EL (cell line): ENCODE measurements around the gene USHBP1.
A peak's percentile ranks its signal among the peaks of the same experiment; 100 is the strongest.

Experiments
- DNase-seq: peaks from one replicate; pipeline ENCODE4 v3.0.0-alpha.2; 2016

Gene USHBP1

DNA sequence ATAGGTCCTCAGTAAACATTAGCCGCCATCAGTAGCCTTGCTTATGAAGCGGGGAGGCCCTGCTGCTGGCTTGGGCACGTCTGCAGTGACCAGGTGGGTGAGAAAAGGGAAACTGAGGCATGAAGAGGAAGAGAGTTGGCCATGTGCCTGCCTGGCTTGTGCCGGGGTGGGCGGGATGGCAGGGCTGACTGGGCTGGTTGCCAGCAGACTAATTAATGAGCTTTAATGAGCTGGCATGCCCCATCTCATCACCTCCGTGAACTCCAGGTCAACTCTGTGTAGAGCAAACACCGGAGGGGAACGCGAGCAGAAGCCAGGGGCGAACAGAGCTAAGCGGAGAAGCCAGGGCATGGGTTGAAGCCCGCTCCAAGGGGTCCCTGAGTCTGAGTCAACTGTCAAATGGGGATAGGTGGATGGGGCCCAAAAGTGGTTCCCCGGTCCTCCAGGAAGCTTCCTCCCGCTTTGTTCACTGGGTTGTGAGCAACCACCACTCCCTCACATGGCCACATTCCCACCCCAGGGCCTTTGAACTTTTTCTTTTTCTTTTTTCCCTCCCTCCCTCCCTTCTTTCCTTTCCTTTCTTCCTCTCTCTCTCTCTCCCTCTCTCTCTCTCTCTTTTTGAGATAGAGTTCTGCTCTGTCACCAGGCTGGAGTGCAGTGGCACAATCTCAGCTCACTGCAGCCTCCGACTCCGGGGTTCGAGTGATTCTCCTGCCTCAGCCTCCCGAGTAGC lies 27.6 kb downstream of the USHBP1 start:
- DNase-seq, result no peak

DNA sequence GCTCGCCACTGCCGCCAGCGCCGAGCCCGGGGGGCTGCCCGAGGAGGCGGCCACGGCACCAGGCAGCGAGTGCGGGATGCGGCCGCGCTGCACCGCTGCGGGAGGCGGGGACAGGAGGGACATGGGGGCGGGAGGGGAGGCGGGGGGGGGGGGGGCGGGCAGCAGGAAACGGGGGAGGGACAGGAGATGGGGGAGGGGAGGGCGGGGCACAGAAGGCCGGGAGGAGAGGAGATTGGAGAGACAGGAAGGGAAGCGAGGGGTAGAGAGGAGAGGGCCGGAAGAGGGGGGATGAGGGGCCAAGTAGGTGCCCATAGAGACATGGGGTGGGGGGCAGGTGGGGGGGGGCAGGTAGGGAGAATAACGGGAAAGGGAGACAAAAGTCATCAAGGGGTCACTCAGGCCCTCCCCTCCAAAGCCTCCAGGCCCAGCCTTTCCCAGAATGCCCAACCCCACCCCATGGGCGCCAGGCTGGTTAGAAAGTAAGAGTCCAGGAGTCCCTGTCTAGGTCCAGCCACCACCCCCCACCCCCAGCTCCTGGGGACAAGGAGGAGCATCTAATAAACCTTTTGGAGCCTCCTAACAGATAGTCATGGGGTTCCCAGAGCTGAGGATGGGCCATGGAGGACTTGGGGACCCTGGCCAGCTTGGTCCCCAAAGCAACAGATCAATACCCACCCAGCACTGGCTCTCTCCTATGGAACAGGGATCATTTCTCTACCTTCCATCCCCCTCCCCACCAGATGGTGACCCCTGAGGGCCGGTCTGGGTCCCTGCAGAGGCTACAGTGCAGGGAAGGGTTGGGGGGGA lies 28.4 kb downstream of the USHBP1 start:
- peak; percentile 73 for DNase-seq

- DNase-seq, result peak; percentile 79
Measured at GRCh38 chr19:17235300-17235970, 29.1 kb downstream of the USHBP1 start.

DNA sequence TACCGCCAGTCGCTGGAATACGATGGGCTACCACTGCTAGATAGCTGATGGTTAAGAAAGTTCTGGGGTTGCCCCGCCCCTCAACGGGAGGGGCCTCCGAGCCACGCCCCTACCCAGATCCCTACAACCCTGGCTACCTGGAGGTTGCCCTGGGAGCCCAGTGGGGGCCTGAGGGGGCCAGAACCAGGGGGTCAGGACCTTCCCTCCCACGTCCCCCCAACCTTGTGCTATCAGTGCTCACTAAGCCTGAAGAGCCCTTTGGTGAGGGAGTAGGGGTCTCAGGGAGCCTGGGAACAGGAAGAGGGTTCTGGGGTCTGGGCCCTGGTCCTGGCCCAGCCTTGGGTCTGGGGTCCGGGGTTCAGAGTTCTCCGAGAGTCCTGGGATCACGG lies 29.6 kb downstream of the USHBP1 start:
- DNase-seq, result peak; percentile 65

- DNase-seq, result no peak
Measured at GRCh38 chr19:17232258-17232657, 32.3 kb downstream of the USHBP1 start.

DNA sequence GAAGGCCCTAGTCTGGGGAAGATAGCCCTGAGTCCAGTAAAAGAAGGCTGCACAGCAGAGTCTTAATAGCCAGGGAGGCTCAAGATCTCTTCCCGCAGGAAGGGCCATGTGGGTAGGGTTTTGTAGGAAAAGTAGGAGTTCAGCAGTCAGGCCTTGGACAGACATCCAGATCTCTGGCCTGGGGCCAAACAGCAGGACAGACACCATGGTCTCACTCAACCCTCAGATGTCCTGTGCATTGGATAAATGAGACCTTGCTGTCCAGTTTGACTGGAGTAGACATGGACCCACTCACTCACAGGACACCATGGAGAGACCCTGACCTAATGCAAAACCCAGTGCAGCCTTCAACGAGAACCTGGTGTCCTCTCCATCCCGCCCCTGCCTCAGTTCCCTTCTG lies 34.7 kb downstream of the USHBP1 start:
- no peak for DNase-seq

DNA sequence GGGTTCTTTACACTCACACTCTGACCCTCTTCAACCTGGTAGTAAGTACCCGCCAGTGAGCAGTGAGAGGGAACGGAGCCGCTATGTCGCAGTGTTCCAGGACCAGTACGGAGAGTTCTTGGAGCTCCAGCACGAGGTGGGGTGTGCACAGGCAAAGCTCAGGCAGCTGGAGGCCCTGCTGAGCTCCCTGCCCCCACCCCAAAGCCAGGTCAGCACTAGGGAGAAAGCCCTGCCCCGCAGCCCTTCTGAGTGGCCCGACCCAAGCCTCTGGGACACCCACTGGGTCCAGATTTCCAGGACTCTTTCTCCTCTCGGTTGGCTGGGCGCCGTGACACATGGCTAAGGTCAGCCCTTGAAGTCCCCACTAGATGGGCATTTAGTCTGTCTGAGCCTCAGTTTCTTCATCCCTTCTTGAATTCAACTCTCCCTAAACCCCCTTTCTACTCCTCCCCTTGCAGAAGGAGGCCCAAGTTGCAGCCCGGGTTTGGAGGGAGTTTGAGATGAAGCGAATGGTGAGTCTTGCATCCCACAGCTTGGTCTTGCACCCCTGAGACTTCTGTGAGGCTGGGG lies 36.7 kb downstream of the USHBP1 start:
- no peak for DNase-seq

DNA sequence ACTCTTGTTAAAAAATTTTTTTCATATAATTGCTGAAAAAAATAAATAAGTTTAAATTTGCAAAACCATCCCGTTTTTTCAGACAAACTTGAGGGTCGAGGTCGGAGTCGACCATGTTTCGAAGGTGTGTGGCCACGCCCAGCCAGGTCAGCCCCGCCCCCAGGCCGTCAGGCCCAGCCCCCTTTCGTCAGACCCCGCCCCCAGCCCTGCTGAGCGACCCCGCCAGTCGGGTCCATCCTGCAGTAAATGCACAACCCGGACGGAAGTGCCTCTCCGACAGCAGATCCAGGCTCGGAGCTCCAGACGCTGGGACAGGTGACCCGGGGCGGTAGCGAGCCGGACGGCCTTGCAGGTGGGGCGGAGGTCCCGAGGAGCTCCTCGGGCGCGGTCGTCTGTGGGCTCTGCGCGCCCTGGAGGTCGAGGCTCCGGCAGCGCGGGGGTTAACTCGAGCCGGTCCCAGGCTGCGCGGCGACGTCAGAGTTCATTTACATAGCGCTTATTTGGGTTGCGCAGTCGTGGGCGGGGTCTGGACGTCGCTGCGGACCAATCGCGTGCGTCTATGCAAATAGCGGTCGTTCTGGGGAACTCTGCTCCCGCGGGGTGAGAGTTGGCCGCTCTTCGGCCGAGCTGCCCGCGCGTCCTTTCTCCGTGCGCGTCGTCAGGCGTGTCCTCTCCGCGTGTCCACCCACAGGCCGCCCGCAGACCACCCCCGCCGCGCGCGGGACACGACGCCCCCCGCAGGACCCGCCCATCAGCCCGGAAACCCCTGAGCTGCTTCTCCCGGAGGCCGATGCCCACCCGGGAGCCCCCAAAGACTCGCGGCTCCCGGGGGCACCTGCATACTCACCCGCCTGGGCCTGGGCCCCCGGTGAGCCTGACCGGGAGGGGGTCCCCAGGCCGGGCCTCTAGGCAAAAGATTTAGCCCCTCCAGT lies 38.3 kb downstream of the USHBP1 start, which contains the start of gene OCEL1:
OCEL1 (plus strand) TSS at position 225 of the 932 bp plus-strand sequence; CDS start at position 247, 22 bp downstream.
- peak; percentile 98 for DNase-seq

DNA sequence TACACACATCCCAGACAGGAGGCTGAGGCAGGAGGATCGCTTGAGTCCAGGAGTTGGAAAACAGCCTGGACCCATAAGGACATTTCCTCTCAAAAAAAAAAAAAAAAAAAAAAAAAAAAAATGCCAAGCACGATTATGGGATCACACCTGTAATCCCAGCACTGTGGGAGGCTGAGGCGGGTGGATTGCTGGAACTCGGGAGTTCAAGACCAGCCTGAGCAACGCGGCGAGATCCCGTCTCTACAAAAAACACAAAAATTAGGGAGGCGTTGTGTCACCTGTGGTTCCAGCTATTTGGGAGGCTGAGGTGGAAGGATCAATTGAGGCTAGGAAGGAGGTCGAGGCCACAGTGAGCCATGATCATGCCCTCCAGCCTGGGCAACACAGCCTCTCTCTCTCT lies 39.5 kb downstream of the USHBP1 start:
- no peak for DNase-seq

DNA sequence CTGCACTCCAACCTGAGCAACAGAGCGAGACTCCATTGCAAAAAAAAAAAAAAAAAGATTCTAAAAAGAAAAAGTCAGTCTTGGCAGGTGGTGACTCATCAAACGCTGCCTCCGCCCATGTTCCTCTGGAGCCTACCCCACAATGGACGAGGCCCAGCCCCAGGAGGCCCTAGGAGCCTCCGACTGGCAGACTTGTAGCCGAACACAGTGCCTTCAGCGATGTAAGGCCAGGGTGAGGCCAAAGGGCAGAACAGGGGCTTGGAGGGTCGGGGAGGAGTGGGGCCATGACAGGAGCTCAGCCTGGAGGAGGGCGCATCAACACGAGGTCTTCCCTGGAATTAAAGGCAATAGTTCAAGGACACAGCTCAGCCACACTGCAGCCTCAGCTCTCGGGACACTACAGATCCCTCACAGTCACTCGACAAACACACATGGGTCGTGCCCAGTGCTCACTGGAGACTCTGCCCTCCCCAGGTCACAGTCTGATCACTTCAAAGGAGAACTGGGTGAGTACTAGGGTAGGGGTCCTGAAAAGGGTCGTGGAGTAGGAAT lies 44.3 kb downstream of the USHBP1 start:
- peak; percentile 66 for DNase-seq

- no peak for DNase-seq
Measured at GRCh38 chr19:17219286-17219685, 45.3 kb downstream of the USHBP1 start.

DNA sequence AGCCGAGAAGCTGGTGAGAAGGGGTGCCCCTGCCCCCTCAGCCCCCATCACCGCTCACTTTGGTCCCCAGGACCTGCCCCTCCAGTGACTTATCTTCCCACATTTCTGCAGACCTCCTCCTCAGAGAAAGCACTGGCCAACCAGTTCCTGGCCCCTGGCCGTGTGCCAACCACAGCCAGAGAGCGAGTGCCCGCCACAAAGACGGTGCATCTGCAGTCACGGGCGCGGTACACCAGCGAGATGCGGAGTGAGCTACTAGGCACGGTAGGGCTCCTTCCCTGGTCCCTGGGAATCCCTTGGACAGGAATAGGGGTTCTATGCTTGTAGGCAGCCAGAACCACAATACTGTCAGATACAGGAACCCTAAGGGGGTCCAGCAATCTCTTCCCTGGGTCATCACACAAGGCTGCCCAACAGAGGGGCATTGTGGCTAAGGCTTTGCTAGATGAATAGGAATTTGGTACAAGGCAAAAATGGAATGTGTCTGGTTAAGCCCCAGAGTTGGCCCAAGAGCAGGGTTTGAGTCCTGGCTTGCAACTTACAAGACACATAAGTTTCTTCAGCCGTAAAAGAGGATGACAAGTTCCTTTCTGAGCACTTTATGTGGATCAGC lies 48.4 kb downstream of the USHBP1 start:
- no peak for DNase-seq

DNA sequence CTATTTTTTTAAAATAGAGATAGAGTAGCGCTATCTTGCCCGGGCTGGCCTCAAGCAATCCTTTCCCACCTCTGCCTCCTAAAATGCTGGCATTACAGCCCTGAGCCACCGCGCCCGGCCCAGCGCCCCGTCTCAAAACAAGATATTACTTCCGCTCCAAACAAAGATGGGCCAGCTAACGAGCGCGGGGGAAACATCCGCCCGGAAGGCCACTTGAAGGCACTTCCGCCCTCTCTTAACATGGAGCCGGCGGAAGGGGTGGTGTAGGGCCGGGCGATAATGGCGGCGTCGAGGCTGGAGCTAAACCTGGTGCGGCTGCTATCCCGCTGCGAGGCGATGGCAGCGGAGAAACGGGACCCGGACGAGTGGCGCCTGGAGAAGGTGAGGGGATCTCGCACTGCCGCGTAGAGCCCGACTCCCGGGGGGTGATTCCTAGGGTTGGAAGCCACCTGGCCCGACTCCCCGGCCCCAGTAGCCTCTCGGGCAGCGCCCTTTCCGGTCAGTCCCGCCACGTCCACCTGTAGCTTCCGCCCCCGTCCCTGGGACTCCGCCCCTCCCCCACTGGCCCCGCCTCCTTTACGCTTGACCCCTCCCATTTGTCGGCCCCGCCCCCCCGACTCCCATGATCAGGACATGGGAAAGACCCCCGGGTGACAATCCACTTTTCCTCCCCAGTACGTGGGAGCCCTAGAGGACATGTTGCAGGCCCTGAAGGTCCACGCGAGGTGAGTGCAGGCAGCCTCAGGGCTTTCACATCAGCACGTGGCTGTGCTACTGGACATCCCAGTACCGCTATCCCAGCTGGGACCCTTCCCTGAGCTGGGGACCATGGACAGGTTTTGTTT lies 49.2 kb downstream of the USHBP1 start, which contains the start of gene USE1:
USE1 (plus strand) TSS at position 231 of the 845 bp plus-strand sequence; CDS start at position 280, 49 bp downstream.
- peak; percentile 91 for DNase-seq

DNA sequence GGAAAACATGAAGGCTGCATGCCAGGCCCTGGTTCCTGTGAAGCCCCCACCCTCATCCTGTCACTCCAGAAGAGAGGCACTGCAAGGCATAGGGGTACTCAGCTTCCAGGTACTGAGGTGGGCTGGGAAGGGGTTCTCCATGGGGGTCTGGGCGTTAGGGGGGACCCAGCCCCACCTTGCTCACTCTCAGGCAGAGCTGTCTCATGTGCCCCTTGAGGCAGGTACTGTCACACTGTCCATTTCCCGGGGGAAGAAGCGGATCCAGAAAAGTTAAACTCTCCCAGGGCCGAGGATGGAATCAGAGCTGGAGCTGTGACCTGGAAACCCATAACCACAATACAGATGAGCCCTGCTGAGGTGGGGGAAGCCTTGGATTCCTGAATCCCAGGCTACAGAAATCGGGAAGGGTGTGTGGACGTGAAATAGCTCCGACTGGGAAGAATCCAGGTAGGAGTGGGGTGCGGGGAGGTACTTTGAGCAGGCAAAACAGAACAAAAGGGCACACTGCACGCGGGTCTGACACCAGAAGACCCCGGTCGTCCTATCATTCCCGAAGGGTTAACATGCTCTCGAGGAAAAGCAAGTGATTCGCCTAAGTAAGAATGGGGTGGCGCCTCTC lies 49.9 kb downstream of the USHBP1 start:
- no peak for DNase-seq

DNA sequence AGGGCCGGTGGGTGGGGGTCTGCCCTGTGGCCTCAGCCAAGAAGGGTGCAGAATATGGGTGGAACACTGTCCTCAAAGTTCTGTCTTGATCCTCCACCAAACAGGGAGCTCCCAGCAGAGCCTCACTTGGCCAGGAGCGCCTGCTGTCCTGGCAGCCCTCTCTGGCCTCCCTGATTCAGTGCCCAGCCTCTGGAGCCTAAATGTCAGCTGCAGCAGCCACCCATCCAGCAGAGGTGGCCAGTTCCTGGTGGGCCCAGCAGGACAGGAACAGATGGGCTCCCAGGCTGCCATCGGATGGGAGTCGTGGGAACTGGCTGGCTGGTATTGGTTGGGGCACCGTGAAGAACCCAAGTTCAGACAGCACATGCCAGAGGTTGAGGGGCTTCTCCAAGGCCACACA lies 51.2 kb downstream of the USHBP1 start:
- no peak for DNase-seq

DNA sequence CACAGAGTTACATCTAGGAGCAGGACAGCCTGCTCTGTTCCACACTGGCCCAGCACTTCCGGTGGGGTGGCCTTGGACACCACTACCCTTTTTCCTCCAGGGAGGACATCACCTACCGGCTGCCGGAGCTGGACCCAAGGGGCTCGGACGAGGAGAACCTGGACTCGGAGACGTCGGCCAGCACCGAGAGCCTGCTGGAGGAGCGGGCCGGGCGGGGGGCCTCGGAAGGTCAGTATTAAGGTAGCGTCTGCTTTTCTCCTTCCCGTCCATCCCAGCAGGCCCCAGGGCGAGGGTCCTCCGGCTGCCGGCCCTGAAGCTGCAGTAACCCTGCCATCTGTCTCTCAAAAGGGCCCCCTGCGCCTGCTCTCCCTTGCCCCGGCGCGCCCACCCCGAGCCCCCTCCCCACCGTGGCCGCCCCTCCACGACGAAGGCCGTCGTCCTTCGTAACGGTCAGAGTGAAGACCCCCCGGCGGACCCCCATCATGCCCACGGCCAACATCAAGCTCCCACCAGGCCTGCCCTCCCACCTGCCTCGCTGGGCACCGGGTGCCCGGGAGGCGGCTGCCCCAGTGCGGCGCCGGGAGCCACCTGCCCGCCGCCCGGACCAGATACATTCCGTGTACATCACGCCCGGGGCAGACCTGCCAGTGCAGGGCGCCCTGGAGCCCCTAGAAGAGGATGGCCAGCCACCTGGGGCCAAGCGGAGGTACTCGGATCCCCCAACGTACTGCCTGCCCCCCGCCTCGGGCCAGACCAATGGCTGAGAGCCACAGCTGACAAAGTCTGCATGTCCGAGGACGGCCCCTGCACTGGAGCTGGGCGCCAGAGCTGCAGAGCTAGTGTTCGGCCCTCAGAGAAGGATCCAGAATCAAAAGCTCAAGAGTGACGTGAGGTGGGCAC lies 52.7 kb downstream of the USHBP1 start:
- no peak for DNase-seq

- no peak for DNase-seq
Measured at GRCh38 chr19:17210296-17210695, 54.2 kb downstream of the USHBP1 start.
